ENCODE data around the gene PI16.

DNA sequence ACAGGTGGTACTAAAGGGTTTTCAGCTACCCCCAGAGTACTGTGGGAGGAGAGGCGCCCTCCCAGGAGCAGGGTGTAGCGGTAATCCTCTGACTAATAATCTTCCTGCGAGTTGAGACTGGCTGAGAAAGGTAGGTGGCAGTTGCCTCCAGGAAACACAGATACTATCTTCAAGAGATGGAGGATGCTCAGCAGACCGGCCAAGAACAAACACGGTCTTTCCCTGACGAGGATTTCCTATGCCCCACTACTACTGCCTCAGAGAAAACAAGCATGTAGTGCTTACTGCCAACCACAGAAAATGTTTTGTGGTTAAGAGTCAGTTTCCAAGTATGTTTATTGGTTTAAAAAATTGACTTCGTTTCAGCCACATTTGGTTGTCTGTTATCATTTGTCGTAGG lies 42.0 kb upstream of the PI16 start:
- no peak for TF ChIP-seq POLR2AphosphoS5 (IDR thresholded peaks at IDR 0.05; ENCODE audit: low read depth)
- TF ChIP-seq, protein P1, sequence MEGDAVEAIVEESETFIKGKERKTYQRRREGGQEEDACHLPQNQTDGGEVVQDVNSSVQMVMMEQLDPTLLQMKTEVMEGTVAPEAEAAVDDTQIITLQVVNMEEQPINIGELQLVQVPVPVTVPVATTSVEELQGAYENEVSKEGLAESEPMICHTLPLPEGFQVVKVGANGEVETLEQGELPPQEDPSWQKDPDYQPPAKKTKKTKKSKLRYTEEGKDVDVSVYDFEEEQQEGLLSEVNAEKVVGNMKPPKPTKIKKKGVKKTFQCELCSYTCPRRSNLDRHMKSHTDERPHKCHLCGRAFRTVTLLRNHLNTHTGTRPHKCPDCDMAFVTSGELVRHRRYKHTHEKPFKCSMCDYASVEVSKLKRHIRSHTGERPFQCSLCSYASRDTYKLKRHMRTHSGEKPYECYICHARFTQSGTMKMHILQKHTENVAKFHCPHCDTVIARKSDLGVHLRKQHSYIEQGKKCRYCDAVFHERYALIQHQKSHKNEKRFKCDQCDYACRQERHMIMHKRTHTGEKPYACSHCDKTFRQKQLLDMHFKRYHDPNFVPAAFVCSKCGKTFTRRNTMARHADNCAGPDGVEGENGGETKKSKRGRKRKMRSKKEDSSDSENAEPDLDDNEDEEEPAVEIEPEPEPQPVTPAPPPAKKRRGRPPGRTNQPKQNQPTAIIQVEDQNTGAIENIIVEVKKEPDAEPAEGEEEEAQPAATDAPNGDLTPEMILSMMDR (IDR thresholded peaks at IDR 0.05; ENCODE audit: insufficient read depth, low read length) = no peak
- TF ChIP-seq, protein P2, sequence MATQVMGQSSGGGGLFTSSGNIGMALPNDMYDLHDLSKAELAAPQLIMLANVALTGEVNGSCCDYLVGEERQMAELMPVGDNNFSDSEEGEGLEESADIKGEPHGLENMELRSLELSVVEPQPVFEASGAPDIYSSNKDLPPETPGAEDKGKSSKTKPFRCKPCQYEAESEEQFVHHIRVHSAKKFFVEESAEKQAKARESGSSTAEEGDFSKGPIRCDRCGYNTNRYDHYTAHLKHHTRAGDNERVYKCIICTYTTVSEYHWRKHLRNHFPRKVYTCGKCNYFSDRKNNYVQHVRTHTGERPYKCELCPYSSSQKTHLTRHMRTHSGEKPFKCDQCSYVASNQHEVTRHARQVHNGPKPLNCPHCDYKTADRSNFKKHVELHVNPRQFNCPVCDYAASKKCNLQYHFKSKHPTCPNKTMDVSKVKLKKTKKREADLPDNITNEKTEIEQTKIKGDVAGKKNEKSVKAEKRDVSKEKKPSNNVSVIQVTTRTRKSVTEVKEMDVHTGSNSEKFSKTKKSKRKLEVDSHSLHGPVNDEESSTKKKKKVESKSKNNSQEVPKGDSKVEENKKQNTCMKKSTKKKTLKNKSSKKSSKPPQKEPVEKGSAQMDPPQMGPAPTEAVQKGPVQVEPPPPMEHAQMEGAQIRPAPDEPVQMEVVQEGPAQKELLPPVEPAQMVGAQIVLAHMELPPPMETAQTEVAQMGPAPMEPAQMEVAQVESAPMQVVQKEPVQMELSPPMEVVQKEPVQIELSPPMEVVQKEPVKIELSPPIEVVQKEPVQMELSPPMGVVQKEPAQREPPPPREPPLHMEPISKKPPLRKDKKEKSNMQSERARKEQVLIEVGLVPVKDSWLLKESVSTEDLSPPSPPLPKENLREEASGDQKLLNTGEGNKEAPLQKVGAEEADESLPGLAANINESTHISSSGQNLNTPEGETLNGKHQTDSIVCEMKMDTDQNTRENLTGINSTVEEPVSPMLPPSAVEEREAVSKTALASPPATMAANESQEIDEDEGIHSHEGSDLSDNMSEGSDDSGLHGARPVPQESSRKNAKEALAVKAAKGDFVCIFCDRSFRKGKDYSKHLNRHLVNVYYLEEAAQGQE (IDR thresholded peaks at IDR 0.05; ENCODE audit: insufficient replicate concordance, low read depth) = no peak
